GM21717 (cell line): Measurements from ENCODE around the gene SHROOM2.
"Not testable (repeated sequence)": the region's sequence is repeated elsewhere in the genome, so short reads cannot be mapped to it uniquely, and the experiment has no call there.

Experiments
- ATAC-seq: cut with Tn5 transposase; IDR thresholded peaks from one replicate; pipeline ENCODE4 v1.9.1; 2021; ENCODE audit warnings: mild to moderate bottlenecking, moderate library complexity; ENCODE audit not compliant: unreplicated experiment

Gene SHROOM2

DNA sequence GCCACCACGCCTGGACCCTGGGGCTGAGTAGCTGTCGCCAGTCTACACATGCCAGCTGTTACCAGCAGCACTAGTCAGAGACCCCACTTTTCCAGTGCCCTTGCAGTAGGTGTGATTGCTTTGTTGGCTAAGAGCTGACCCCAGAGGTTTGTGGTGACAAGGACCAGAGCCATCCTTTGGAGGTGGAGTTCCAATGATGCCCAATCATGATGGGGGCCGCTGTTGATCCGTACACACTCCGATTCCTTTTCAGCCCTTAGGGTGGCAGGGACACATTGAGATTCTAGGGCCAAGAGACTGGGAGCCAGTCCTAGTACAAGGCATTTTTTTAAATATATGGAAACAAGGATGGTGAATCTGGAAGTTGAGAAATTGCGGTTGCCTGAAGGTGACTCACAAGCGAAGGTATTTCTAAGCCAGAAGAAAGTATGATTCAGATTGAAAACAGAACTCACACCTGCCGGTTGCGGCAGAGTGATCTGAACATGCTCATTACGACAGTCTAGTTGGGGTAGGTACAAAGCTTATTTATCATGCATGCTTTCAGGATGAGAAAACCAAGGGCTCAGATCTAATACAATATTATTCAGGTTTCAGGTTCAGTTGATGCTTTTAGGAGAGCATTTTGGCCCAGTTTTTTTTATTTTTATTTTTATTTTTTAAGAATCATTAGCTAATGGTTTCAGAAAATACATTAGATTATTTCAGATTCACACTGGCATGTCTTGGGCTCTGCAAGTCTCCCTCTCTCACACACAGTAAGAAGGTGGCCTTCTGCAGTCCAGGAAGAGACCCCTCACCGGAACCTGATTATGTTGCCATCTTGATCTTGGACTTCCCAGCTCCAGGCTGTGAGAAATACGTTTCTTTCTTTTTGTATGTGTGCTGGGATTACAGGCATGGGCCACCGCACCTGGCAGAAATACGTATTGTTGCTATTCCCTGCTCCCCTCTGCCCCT is 43.4 kb downstream of the SHROOM2 start:
- peak; percentile 89 for ATAC-seq

DNA sequence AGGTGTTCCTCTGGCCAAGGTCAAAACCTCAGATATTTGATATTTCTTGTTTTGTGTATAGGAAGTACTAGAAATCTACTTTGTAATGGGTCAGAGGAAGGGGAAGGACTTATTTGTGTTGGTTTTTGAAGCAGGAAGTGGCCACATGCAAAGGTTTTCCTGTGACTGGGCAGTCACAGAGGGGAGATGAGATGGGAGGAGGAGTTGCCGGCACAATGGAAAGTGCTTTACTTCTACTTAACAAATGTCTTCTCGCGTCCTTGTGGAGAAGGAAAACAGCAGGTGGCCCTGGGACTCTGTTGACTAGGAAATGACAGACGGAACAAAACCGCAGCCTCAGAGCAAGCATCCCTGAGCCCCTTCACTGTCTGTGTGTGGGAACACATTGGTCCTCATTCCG is 46.6 kb downstream of the SHROOM2 start:
- no peak for ATAC-seq

DNA sequence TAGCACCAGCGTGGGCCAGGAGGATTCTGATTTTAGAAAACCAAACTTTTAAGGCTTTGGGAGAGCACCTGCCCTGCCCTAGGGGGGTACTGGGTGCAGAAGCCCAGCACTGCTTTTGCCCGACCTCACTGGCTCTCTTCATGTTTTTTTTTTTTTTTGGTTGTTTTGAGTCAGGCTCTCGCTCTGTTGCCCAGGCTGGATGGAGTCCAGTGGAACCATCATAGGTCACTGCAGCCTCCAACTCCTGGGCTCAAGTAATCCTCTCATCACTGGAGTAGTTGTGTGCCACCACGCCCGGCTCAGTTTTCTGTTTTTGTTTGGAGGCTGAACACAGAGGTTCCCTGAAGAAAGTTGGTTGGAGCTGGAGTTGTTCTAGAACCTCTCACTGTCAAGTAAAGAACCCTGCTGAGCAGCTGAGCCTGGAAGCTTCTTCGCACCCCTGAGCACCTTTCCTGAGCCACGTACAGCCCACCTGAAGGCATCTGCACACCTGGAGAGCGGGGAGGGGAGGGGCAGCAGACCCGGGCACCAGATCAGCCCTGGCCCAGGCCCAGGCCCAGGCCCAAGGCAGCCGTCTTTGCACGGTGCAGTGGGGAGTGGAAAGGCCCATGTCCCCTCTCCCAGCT is 49.5 kb downstream of the SHROOM2 start:
- ATAC-seq = no peak

DNA sequence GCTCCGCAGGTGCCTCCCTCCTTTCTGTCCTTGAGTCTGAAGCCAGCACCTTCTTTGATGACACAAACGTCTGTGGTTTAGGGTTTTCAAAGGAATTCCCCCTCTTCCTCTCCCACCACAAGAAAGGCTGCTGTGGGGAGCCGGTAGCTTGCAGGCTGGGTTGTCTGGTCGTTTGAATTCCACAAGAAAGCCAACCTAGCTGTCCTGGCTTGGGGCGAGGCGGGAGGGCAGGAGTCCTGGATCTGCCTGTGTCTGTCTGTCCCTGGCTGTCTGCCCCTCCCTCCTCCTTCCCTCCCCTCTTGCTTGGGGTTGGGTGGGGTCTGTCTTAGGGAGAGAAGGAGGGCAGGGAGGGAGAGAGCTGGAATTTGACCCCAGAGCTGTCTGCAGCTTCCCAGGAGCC is 56.3 kb downstream of the SHROOM2 start:
- ATAC-seq = no peak

DNA sequence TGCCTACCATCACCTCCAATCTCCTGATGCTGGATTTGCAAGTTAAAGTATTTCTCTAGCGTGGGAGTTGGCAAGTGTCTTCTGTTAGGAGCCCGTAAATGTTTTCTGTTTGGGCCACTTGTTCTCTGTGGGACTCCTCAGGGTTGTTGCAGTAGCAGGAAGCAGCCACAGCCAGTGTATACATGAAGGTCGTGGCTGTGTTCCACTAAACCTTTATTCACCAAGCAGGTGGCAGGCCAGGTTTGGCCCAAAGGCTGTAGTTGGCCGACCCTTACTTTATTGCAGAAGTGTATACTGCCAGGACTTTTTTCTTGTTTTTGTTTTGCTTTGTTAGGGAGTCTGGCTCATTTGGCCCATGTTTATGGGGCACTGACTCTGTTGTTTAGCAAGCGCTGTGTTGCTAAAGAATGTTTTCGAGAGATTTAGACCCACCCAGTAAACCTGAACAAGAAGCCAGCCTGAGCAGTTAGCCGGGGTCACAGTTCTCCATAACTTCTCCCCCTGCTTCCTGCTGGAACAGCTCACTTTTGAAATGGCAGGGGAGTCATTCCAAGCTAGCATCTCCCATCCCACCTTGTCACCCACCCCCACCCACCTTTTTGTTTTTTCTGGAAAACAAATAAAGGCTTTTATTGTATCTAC is 58.8 kb downstream of the SHROOM2 start:
- no peak for ATAC-seq

DNA sequence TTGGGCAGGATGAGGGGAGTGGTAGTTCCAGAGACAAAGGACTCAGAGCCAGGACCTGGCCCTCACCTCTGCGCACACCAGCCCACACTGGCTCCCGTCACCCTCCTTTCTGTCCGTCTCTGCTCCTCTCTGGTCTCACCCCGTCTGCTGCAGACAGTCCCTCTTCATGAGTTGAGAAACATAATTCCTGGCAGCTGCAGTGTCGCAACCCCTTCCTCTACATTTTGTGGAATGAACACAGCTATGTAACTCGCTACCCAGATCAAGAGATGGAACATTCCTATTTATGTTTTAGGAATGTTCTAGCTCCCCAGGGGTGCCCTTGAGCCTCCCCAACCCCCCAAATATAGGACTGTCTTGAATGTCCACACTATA is 59.3 kb downstream of the SHROOM2 start:
- ATAC-seq = no peak

DNA sequence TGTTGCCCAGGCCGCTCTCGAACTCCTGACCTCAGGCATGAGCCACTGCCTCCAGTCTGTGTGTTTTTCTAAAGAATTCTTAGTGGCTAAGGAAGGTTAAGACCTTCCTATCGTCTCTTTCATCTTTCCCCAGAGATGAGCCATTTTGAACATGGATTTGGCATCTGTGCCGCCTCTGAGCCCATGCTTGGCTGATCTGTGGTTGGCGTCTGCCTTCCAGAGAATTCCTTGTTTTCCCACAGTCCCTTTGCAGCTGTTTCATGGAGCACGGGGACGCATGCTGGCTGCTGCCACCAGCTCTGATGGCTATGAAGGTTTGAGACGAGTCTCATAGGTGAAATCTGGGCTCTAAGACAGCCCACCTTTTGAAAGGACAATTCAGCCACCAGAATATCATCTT is 60.4 kb downstream of the SHROOM2 start:
- no peak for ATAC-seq

DNA sequence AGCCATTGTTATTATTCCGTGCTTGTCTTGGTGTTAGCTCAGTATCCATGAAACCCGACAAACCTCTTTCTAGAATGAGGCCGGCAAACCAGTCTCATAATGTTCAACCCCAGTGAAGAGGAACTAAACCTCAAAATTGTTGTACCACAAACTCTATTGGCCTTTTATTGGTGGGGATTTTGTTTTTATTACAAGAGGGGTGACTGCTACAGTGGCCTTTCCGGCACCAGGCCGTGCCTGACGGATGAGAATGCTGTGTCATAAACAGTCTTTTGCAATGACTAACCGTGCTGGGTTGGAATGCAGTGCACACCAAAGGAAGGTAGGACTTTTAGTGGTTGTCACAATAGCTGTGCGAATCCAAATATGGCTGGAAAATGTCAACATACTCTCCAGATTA is 60.8 kb downstream of the SHROOM2 start:
- no peak for ATAC-seq

DNA sequence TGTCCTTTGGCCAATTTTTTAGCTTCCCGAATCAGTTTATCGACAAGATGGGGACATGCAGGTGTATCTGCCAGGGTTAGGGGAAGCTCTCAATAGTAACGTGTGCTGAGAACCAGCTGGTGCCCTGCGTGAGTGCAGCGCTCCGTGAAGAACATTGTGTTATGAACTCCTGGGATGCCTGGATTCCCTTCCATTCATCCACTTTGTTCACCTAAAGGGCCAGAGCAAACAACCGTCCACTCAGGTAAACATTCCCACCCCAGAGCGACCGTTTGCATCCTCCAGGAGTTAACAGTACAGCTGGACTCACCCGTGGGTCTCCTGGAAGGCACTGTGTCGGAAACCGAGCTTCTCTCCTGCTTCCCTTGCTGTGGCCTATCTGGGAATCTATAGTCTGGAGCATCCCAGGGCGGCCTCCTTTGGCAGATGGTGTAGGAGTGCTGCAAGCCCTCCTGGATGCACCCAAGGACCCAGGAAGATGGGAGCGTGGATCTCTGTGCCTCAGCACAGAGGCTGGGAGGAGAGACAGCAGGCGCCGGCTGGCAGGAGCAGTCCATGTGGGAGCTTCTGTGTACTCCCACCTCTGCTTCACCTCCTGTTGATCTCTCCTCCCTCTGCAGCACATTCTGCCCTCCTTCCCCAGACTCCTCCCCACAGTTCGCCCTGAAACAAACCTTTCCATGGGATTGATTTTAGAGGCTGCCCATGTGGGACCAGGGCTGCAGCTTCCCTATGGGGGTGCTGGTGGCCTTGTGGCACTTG is 62.7 kb downstream of the SHROOM2 start:
- no peak for ATAC-seq

DNA sequence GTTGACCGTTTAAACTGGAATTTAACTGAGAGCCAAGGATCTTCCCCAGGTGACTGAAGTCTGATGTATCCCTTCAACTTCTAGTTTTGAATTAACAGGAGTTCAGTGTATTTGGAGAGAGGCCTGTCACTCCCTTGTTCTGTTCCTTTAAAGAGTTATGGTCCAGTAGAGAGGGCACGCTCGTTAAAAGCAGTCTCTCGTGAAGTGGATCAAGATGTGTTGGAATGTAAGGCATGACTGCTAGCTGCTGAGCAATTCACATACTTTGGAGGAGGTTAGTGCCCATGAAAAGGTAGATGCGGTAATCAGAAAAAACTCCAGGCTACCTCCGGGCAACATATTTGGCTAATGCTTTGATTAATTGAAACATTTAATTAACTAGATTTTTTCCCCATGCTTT is 65.7 kb downstream of the SHROOM2 start:
- ATAC-seq = no peak

DNA sequence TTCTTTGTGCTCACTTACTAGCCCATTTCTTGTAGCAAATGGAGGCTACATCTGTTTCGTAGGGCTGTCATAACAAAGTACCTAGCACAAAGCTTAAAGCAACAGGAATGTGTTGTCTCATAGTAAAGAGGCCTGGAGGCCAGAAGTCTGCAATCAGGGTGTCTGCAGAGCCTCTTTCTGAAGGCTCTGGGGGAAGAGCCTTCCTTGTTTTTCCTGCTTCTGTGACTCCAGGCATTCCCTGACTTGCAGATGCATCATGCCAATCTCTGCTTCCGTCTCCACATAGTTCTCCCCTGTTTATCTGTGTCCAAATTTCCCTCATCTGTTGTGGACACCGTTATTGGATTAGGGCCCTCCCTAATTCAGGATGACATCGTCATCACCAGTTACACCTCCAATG is 67.1 kb downstream of the SHROOM2 start:
- no peak for ATAC-seq

DNA sequence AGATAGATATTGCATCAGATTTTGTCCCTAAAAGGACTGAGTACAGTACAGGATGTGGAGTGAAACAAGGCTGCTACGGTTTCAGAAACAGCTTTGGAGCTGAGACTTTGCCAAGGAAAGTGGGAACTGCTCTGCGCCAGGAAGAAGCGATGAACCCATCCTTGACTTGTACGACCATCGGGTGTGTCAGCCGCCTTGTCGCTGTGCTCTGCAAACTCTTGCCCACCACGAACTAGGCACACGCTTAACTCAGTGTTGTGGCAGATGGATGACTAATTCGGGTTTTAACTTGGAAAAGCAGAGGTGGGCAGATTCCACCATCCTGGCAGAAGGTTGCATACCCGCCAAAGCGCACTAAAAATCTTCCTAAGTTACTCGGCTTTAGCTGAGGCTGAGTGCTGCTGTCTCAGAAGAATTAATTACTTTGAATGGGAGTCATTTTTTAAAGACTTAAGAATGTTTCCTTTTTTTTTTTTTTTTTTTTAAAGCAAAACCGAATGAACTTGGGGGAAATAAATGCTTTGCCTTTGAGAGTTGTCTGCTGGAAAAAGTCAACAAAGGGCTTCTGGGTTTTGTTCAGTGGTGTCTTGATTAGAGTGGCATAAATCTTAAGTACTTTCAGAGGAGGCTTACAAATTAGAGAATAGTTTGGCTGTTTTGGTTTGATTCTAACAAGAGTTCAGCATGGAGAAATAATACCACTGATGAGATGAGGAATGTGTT is 69.5 kb downstream of the SHROOM2 start:
- no peak for ATAC-seq

DNA sequence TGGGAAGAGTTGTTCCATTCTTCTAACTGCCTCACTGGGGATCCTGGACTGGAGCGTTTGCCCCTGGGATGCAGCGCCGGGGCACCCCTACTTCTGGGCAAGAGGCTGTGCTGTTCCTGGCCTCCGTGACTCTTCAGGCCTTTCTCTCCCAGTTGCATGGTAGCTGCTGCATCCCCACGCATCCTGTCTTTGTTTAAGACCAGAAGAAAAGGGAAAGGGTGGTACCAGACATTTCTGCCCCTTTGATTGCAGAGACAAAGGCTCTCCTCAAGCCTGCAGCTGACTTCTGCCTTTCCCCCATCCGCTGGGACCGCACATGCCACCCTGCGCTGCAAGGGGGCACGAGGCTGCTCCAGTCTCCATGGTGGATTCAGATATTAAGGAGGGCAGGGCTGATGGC is 70.4 kb downstream of the SHROOM2 start:
- no peak for ATAC-seq

DNA sequence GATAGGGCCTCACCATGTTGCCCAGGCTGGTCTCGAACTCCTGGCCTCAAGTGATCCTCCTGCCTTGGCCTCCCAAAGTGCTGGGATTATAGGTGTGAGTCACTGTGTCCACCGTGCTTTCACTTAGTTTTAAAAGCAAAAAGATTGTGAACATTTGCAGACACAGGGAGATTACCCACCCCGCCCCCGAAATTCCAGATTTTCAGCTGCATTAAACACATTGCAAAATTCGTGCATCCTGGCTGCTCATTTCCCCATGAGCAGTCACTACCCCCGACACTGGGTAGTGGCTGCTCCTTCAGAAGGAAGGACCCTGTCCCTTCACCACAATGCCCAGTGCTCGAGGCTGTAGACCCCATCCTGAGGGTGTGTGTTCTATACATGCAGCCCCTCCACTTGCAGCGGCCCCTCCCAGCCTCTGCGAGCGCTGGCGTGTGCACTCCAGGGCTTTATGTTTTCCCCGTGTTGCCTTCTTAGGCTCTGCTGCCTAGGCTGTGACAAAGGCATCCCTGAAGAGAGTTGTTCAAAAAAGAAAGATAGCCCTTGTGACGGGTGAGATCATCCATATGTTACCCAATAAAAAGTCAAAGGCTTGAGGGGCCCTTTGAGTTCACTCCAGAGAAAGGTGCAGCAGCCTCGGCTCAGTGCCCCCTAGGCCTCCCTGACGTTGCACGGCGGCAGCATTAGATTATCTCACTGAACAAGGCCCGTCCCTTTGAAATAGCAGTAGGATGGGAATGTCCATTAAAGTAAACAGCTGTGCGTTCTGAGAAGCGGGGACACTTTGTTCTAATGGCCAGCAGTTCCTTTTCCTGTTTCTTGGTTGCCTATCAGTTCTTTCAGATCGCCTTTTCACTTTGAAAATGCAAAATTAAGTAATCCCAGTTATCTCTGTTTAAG is 71.6 kb downstream of the SHROOM2 start:
- ATAC-seq = no peak

DNA sequence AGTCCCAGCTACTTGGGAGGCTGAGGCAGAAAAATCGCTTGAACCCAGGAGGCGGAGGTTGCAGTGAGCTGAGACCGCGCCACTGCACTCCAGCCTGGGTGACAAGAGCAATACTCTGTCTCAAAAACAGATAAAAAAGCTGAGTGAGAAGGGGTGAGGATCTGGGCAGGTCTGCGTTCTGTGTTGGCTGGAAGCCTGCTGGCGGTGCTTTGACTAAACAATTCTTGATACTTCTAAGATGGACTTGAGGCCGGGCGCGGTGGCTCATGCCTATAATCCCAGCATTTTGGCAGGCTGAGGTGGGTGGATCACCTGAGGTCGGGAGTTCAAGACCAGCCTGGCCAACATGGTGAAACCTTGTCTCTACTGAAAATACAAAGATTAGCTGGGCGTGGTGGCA is 72.5 kb downstream of the SHROOM2 start:
- not testable (repeated sequence) for ATAC-seq

DNA sequence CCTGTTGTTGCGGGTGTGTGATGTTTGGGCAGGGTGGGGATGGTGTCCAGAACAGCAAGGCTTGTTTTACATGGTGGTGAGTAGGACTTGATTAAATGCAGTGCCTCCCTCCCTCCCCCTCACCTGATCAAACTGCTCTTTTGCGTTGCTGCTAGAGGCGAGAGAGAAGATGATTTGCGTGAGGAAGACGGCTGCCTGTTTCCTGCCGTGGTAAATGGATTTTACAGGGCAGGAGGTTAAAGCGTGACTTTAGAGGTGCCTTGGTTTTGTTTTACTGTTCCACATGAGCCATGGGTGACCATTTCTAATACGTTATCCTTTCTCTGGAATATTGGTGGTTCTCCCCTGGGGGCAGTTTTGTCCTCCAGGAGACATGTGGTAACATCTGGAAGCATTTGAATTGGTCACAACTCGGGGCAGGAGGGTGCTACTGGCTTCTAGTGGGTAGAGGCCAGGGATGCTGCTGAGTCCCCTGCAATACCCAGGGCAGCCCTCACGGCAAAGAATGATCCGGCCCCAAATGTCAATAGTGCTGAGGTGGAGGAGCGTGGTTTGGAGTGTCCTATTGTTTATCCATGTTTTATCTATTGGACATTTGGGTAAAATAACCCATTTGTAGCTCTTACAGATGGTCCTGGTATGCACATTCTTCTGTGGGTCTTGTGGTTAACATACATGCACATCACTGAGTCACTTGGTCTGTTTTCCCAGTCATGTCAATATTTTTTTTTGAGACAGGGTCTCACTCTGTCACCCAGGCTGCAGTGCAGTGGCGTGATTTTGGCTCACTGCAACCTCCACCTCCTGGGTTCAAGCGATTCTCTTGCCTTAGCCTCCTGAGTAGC is 73.7 kb downstream of the SHROOM2 start:
- ATAC-seq = no peak

DNA sequence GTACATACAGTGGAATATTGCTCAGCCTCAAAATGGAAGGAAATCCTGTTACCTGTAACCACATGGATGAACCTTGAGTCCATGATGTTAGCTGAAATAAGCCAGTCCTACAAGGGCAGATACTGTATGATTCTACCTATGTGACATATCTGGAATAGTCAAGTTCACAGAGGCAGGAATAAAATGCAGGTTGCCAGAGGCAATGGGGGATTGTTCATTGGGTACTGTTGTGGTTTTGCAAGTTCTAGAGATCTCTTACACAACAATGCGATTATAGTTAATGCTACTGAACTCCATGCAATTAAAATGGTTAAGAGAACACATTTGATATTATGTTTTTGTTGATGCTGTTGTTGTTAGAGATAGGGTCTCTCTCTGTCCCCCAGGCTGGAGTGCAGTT is 74.6 kb downstream of the SHROOM2 start:
- no peak for ATAC-seq

DNA sequence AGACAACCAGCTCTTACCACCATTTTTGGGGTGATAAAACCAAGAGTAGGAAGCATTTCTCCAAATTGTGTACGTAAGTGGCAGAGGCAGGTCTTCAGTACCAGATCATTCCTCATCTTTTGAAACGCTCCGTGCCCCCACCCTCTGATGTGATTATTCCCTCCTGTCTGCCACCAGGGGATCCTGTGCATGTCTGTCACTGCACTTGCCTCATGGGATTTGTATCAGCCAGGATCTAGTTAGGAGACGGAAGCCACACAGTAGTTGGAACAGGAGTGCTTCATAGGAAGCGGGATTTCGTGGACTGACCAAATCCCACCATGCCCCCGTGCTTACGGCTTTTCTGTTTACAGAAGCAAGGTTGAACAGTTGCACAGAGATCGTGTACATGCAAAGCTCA is 75.5 kb downstream of the SHROOM2 start:
- no peak for ATAC-seq

DNA sequence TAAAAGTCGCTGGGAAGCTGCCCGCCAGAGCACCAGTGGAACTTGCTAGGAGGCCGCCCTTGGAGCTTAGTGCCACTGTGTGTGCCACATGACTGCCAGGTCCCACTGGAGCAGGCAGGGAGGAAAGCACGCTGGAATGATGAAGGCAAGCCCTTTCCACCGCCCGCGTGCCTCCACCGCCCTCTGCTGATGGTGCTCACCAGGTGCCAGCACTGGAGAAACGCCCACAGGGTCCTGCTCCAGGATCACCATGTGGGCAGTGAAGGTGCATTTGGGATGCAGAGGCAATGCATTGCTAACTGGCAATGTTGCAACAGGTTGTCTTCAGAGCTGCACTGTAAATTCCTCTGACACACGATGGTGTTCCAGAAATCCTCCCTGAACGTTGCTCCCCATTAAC is 76.3 kb downstream of the SHROOM2 start:
- ATAC-seq = no peak
